Thyroid gland (tissue), 4 donors: ENCODE data around the gene CCSER1. TPM values are rescaled to one million over a fixed set of nuclear protein-coding genes. Genes with fewer than 3 reads are reported as not detected.

Experiments
- DNase-seq, 2 donors: peaks; one replicate each; pipeline ENCODE4 v3.0.0-alpha.2; 2019
- H3K27ac ChIP-seq, 3 donors: fragments of 200-600 bp; sonication (generic); 1 replicate in 2 of 3; 2 replicates in 1 of 3; pipeline ENCODE4 v1.5.1; 2016 to 2019; ENCODE audit warnings: mild to moderate bottlenecking in 1 of 3, moderate library complexity in 1 of 3
- H3K27me3 ChIP-seq: fragments of 200-600 bp; sonication (generic); one replicate; pipeline ENCODE4 v1.5.1; 2019
- H3K36me3 ChIP-seq, 2 donors: fragments of 200-600 bp; sonication (generic); one replicate each; pipeline ENCODE4 v1.5.1; 2016 to 2019
- H3K4me1 ChIP-seq, 2 donors: fragments of 200-600 bp; sonication (generic); one replicate each; pipeline ENCODE4 v1.5.1; 2017 to 2019
- H3K4me3 ChIP-seq, 3 donors: fragments of 200-600 bp; sonication (generic); replicated peaks in 1 of 3; 1 replicate in 2 of 3; 2 replicates in 1 of 3; pipeline ENCODE4 v1.5.1; 2016; ENCODE audit warnings: mild to moderate bottlenecking in 1 of 3
- H3K9me3 ChIP-seq: fragments of 200-600 bp; sonication (generic); one replicate; pipeline ENCODE4 v1.5.1; 2017
- POLR2A ChIP-seq, 2 donors: fragments of 450-650 bp; IDR thresholded peaks; one replicate each; pipeline ENCODE4 v1.6.1; 2017; ENCODE audit warnings: antibody characterized with exemption in 2 of 2, mild to moderate bottlenecking in 2 of 2, moderate library complexity in 1 of 2
- WGBS, 2 donors: methylation state at CpG; one replicate each; pipeline ENCODE4 v1.1.5; 2017; 5-methylcytosine and 5-hydroxymethylcytosine counted together
- intact Hi-C: fragments of 100-400 bp; cut with DNase I; formaldehyde crosslinking; loops from one replicate; pipeline ENCODE4 v1.15.1; 2023
- total RNA-seq, 4 donors: library from RNA; depleted of rRNA; stranded (reverse); fragments of >200 nt; gene quantifications; one replicate each; pipeline ENCODE4 v1.2.3, GENCODE V29; 2016
- TF ChIP-seq, protein P1 (sequence below), 6 experiments: fragments of 200-600 bp in 3 of 6; fragments of 450-650 bp in 3 of 6; sonication (generic) in 3 of 6; IDR thresholded peaks; one replicate each; pipeline ENCODE4 v1.5.1; 2016 to 2019; ENCODE audit warnings: antibody characterized with exemption in 6 of 6, mild to moderate bottlenecking in 2 of 6, inconsistent platforms in 1 of 6, moderate library complexity in 1 of 6

CCSER1 gene
- total RNA-seq, 4 donors from 2014 or later = 37.7 to 52.3 (median 43.3) TPM

DNA sequence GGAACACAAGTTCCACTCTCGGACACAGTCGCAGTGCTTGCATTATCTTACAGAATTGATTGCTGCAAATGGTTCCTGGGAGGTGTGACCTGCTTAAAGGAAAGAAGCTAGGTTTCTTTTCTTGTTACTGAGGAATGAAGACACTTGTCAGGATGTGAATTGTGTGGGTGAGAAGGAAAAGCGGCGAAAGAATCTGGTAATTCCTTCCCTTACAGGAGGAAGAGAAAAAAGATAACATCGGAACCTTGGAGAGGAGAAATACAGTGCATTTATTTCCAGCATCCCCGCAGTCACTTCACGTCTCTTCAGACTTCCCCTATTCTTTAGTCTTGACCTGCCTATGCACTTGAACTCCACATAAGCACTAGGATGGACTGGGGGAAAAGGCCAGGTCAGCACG, 389 bp upstream of the CCSER1 start:
- Histone ChIP-seq H3K4me1 (peaks cover 4 to 10% of the 10 kb centered on the region in 2 donors), H3K27me3 (no peaks in the 10 kb centered on the region), H3K9me3 (no peaks in the 10 kb centered on the region), H3K36me3 (no peaks in the 10 kb centered on the region), H3K4me3 (peak overlapping the region in 1 of 3 donors; percentile 79), H3K27ac (peak overlapping the region in 1 of 3 donors; percentile 30)
- WGBS, 2 donors = 24 to 26% methylated on average over 8 of the region's 8 CpGs
- no peak for DNase-seq
- TF ChIP-seq, protein P1, sequence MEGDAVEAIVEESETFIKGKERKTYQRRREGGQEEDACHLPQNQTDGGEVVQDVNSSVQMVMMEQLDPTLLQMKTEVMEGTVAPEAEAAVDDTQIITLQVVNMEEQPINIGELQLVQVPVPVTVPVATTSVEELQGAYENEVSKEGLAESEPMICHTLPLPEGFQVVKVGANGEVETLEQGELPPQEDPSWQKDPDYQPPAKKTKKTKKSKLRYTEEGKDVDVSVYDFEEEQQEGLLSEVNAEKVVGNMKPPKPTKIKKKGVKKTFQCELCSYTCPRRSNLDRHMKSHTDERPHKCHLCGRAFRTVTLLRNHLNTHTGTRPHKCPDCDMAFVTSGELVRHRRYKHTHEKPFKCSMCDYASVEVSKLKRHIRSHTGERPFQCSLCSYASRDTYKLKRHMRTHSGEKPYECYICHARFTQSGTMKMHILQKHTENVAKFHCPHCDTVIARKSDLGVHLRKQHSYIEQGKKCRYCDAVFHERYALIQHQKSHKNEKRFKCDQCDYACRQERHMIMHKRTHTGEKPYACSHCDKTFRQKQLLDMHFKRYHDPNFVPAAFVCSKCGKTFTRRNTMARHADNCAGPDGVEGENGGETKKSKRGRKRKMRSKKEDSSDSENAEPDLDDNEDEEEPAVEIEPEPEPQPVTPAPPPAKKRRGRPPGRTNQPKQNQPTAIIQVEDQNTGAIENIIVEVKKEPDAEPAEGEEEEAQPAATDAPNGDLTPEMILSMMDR (IDR thresholded peaks at IDR 0.05) = no peak
- no peak for TF ChIP-seq POLR2A (IDR thresholded peaks at IDR 0.05)
- intact Hi-C loops = no loop called here

DNA sequence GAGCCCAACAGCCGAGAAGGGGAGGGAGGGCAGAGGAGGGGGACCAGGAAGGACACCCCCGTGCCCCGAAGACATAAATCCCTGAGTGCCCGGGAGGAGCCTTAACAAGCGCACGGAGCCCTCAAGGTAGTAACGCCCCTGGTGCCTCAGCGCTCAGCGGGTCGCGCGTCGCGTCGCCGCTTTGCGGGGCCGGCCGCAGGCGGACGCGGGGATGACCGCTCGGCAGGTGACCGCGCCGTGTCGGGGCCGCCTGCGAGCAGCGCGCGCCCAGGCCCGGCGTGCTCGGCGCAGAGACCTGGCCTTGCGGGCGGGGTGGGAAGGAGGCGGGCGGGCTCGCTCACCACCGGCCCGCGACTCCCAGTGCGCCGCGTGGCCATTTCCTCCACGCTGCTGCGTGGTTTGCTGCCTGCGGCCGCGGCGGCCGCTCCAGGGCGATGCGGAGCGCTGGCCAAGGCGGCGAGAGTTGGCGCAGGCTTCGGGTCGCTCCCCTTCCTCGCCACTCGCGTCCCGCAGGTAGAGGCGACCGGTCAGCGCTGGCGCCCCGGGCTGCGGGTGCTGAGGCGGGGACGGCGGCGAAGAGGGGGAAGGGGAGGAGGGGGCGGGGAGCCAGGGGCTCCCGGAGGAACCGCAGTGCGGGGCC, 632 bp downstream of the CCSER1 start:
- Histone ChIP-seq H3K36me3 (no peaks in the 10 kb centered on the region), H3K9me3 (no peaks in the 10 kb centered on the region), H3K27me3 (no peaks in the 10 kb centered on the region), H3K4me3 (peak overlapping the region; percentile 62 to 83 (median 79)), H3K4me1 (peaks cover 4 to 10% of the 10 kb centered on the region in 2 donors), H3K27ac (peak overlapping the region; percentile 70 to 82 (median 75))
- DNase-seq = peak in 1 of 2 donors; percentile 50
- 2 to 4% methylated on average over 4 to 8 of the region's 81 CpGs for WGBS, 2 donors
- intact Hi-C loops = no loop called here
- TF ChIP-seq POLR2A (IDR thresholded peaks at IDR 0.05) = no peak
- TF ChIP-seq, protein P1 (IDR thresholded peaks at IDR 0.05) = no peak

DNA sequence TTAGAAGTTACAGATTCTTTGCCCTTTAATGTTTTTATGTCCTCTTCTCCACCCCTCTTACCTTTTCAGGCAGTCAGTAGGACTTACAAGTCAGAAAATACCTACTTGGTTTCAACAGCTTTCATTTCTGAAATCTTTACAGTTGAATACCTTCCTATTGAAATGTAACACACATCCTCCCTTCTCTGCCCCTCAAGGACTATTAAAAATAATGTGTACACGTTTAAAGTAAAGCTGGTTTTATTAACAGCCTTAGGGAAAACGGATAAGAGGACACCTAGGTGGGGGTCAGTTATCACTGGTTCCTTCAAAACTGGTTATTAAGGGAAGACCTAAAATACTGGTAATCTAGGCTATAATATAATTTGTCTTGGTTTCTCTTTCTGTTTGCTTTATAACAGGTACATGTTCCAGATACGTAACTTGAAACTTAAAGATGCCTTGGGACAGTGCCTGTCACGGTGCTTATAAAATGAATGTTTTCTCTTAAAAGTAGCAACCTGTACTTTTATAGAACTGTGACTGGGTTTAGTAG, 1.8 kb downstream of the CCSER1 start:
- H3K4me1 ChIP-seq = peaks cover 4 to 10% of the 10 kb centered on the region in 2 donors
- DNase-seq = no peak
- H3K4me3 ChIP-seq = peak overlapping the region; percentile 62 to 83 (median 79)
- WGBS, 2 donors = 31 to 45% methylated on average over 4 of the region's 4 CpGs
- TF ChIP-seq, protein P1 (IDR thresholded peaks at IDR 0.05) = no peak
- no peak for TF ChIP-seq POLR2A (IDR thresholded peaks at IDR 0.05)
- intact Hi-C loops = no loop called here
- peak overlapping the region in 1 of 3 donors; percentile 70 for H3K27ac ChIP-seq
- H3K36me3 ChIP-seq = no peaks in the 10 kb centered on the region
- H3K27me3 ChIP-seq = no peaks in the 10 kb centered on the region
- H3K9me3 ChIP-seq = no peaks in the 10 kb centered on the region

DNA sequence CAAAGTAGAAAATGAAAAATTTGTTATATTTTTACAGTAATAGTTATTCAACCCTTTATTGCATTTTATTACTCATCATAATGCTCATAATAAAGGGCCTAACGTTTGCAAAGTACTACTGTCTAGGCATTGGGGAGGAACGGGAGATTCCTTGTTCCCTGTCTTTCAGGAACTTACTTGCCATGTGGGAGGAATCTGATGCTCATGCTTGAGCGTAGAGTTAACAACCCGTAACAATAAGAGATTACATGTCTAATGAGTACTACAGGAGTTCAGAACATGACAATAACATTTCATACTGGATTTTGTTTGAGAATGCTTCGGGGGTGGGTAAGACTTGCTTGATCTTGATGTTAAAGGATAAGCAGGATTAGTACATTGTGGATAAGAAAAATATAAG, 2.9 kb downstream of the CCSER1 start:
- no peak for DNase-seq
- peaks cover 4 to 10% of the 10 kb centered on the region in 2 donors for H3K4me1 ChIP-seq
- no peak overlapping the region for H3K27ac ChIP-seq
- H3K4me3 ChIP-seq = no peak overlapping the region
- H3K36me3 ChIP-seq = no peaks in the 10 kb centered on the region
- H3K9me3 ChIP-seq = no peaks in the 10 kb centered on the region
- WGBS, 2 donors = 87 to 88% methylated on average over 5 of the region's 5 CpGs
- H3K27me3 ChIP-seq = no peaks in the 10 kb centered on the region
- TF ChIP-seq, protein P1 (IDR thresholded peaks at IDR 0.05) = no peak
- TF ChIP-seq POLR2A (IDR thresholded peaks at IDR 0.05) = no peak
- intact Hi-C loops = no loop called here

DNA sequence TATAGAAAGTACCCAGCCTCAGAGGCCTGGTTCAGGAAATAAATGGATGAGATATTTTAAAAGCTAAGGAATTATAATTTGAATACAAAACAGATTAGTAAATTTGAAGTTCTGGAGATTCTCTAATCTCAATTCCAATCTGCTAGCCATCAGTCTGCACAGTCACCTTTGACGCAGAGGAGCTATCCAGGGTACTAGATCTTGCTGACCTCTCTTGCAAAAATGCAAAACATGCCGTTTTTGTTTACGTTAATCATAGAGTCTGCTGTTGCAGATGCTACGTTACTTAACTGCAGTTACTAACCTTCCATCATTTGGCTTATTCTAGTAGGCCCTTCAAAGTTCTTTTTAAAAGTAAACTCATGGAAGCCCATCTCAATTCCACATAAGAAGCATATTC, 10.4 kb downstream of the CCSER1 start:
- H3K4me3 ChIP-seq = no peak overlapping the region
- H3K9me3 ChIP-seq = no peaks in the 10 kb centered on the region
- H3K27me3 ChIP-seq = no peaks in the 10 kb centered on the region
- no peak for DNase-seq
- no peak overlapping the region for H3K27ac ChIP-seq
- no peaks in the 10 kb centered on the region for H3K36me3 ChIP-seq
- WGBS, 2 donors = 35 to 54% methylated on average over 4 of the region's 4 CpGs
- no peaks in the 10 kb centered on the region for H3K4me1 ChIP-seq
- intact Hi-C loops = no loop called here
- TF ChIP-seq, protein P1 (IDR thresholded peaks at IDR 0.05) = no peak
- TF ChIP-seq POLR2A (IDR thresholded peaks at IDR 0.05) = no peak
